Motor neuron (in vitro differentiated cells): Measurements from ENCODE around the gene REEP3. TPM values are rescaled to one million over a fixed set of nuclear protein-coding genes. Genes with fewer than 3 reads are reported as not detected.

Experiments used
- ATAC-seq, 8 experiments: fragments of 200-7000 bp; cut with Tn5 transposase; replicated peaks in 6 of 8; 2 replicates each; pipeline ENCODE4 v1.8.0; 2021; ENCODE audit warnings: mild to moderate bottlenecking in 8 of 8, moderate library complexity in 8 of 8
- H3K27ac ChIP-seq, 2 donors: fragments of 250-450 bp; sonication (Bioruptor Pico); 2 replicates each; pipeline ENCODE4 v1.9.0; 2021; ENCODE audit warnings: antibody characterized with exemption in 2 of 2, mild to moderate bottlenecking in 2 of 2, moderate library complexity in 1 of 2
- H3K4me1 ChIP-seq, 2 donors: fragments of 250-450 bp; sonication (Bioruptor Pico); replicated peaks in 1 of 2; 2 replicates each; pipeline ENCODE4 v1.6.1; 2021; ENCODE audit warnings: antibody characterized with exemption in 2 of 2, mild to moderate bottlenecking in 2 of 2, moderate library complexity in 1 of 2
- H3K4me3 ChIP-seq, 5 donors: fragments of 250-450 bp; sonication (Bioruptor Pico); 2 replicates each; pipeline ENCODE4 v1.9.0; 2021; ENCODE audit warnings: antibody characterized with exemption in 5 of 5, mild to moderate bottlenecking in 5 of 5, moderate library complexity in 4 of 5
- WGBS, 10 experiments: fragments of 450-650 bp; shearing (Covaris generic); methylation state at CpG; one replicate each; pipeline ENCODE4 v1.0.0; 2022; 5-methylcytosine and 5-hydroxymethylcytosine counted together
- in situ Hi-C, 9 experiments: fragments of 400-800 bp; cut with MboI; loops; one replicate each; pipeline ENCODE4 v1.15.0; 2021; ENCODE audit warnings: low sequenced_read_pairs in 9 of 9, low pct_unique_long_range_greater_than_20kb in 2 of 9; ENCODE audit not compliant: unreplicated experiment in 9 of 9
- total RNA-seq, 8 experiments: library from RNA; unstranded; fragments of 300-600 nt; gene quantifications; 2 replicates each; pipeline versions ENCODE4 v1.2.3 to v1.2.4, GENCODE V29; 2022

Gene REEP3
- total RNA-seq, 8 experiments from 2014 or later: 12.3 to 33.7 (median 19.9) TPM

DNA sequence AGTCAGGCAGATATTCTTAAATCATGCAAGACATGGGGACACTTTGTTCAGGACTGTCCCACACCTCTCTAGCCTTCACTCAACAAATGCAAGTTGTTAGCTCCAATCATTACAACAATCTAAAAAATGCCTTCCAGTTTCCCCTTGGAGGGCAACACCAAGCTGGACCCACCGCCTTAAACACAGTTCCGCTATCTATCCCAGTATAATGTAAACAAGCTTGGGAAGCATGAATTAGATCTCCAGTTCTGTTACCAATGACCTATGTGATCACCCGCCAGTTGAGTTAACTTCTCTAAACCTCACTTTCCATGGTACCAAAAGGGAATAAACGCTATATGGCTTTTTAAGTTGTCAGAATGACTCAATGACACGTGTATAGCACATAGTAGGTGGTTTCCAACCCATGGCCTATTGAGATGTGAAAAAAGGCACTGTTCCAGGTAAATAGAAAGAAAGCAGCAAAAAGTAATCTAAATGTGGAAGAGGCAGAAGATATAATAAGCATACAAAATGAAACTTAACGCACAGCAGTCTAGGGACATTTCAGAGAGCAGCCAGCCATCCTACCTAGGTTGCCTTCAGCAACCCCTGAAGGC, 2.4 kb upstream of the REEP3 start:
- no peak overlapping the region for H3K4me3 ChIP-seq
- 73 to 100% (median 100%) methylated on average over 1 to 6 of the region's 6 CpGs; no CpG with 5 or more reads in 1 of the 10 experiments for WGBS, 10 experiments

DNA sequence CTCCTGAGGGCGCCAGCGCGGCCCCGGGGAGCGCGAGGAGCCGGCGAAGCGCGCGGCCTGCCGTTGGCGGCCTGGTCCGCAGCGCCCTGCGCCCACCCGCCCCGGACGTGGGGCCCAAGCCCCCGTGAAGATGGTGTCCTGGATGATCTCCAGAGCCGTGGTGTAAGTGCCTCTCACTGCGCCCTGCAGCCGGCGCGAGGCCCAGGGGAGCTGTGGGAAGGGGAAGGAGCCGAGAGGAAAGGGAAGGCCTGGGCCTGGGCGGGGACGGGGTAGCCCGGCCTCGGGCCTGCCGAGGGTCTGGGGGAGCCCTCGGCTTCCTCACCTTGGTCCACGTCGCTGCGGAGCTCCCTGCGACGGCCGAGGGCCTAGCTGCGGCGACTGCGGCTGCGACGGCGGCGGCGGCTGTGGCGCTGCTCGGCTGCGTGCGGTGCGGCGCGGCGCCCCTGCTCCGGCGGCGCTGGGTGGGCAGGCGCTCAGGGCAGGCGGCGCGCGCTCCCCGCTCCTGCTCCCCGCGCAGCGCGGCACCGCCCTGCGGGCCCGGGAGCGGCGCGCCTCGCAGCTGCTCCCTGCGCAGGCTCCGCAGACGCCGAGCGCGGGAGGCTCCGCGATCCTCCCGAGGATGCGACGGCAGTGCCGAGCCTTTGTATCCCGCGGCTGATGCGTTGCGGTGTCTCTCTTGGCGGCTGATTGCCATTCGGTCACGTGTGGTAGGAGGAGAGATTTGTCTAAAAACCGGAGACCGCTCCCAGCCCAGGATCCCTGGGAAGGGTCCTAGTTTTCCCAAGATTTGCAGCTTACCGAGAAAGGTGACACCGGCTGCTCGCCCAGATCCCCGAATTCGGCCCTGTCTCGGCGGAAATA, 445 bp downstream of the REEP3 start:
- Histone ChIP-seq H3K27ac (peak overlapping the region; percentile 97 to 99), H3K4me1 (peaks cover 12 to 22% of the 10 kb centered on the region in 2 donors), H3K4me3 (peak overlapping the region; percentile 77 to 96 (median 92))
- 0 to 8% (median 0%) methylated on average over 1 to 8 of the region's 102 CpGs; no CpG with 5 or more reads in 4 of the 10 experiments for WGBS, 10 experiments
- ATAC-seq: peak; percentile 73 to 87 (median 80)
- in situ Hi-C loops: no loop called here

More for the DNA sequence above, 2.4 kb upstream of the REEP3 start:
- H3K4me1 ChIP-seq: peaks cover 12 to 20% of the 10 kb centered on the region in 2 donors
- in situ Hi-C loops: no loop called here
- ATAC-seq: no peak
- H3K27ac ChIP-seq: no peak overlapping the region

DNA sequence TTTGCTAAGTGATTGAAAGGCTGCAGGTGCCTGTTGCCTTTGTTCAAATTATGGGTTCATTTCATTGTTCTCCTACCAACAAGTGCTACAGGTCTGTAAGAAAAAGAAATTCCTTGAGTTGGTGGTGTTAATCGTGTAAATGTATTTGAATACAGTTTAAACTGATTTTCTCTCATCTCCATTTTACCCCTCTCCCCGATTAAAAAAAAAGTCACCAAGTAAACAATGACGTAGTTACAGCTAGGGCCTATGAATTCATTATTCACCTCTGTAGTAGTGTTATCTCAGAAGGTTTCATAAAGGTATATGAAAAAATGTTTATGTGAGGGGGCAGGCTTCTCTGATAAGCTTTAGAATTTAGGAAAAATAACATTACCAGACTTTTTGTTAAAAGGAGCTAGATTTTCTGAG, 1.1 kb downstream of the REEP3 start:
- in situ Hi-C loops: no loop called here
- ATAC-seq: no peak
- Histone ChIP-seq H3K4me1 (peaks cover 12 to 22% of the 10 kb centered on the region in 2 donors), H3K27ac (peak overlapping the region; percentile 97 to 99), H3K4me3 (peak overlapping the region; percentile 77 to 96 (median 92))
- 0 to 10% (median 0%) methylated on average over 1 to 3 of the region's 3 CpGs for WGBS, 10 experiments

DNA sequence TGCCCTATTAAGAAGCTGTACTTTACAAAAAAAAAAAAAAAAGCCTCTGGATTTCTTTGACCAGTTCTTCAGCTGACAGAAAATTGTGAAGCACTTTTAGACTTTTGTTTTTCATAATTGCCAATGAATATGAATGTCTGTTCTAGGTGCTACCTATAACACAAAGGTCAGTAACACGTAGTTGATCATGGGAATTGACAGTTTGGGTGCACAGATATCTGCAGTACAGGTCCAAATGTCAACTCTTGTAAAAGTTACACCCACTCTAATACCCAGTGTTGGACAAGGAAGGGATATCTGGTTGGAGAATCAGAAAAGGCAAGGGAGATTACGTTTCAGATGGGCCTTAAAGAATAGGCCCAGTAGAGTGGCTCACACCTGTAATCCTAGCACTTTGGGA, 1.8 kb downstream of the REEP3 start:
- Histone ChIP-seq H3K4me1 (peaks cover 12 to 22% of the 10 kb centered on the region in 2 donors), H3K27ac (peak overlapping the region; percentile 97 to 99), H3K4me3 (peak overlapping the region; percentile 77 to 96 (median 92))
- no peak for ATAC-seq
- in situ Hi-C loops: no loop called here
- WGBS, 10 experiments: 60 to 93% (median 82%) methylated on average over 1 to 2 of the region's 2 CpGs; no CpG with 5 or more reads in 3 of the 10 experiments

DNA sequence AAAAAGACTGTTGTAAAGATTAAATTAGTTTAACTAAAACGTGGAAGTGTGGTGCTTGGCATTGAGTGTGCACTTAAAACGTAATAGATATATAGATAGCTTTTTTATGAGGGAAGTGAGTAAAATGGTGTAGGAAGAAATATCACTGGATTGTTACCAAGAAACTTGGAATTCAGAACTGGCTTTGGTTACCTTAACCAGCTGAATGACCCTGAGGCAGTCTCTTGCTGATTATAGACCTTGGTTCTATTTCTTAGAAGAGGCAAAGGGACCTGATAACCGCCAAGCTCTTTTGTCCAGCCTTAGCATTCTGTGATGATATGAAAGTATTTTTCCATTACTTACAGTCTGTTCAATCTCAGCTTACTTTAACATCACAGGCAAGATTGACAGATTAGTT, 3.8 kb downstream of the REEP3 start:
- peaks cover 12 to 16% of the 10 kb centered on the region in 2 donors for H3K4me1 ChIP-seq
- 80 to 100% (median 94%) methylated on average over 1 to 3 of the region's 3 CpGs for WGBS, 10 experiments
- H3K27ac ChIP-seq: no peak overlapping the region
- H3K4me3 ChIP-seq: no peak overlapping the region
- in situ Hi-C loops: no loop called here
- ATAC-seq: no peak

DNA sequence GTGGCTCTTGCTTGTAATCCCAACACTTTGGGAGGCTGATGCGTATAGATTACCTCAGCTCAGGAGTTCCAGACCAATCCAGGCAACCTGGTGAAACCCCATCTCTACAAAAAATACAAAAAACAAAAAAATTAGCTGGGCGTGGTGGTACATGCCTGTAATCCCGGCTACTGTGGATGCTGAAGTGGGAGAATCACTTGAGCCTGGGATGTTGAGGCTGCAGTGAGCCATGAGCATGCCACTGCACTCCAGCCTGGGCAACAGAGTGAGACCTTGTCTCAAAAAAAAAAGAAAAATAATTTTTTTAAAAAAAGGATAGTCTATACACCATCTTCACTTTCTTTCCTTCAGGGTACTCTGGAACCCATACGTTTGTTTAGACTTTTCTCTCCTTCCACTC, 6.2 kb downstream of the REEP3 start:
- Histone ChIP-seq H3K27ac (no peak overlapping the region), H3K4me1 (peaks cover 12 to 14% of the 10 kb centered on the region in 2 donors), H3K4me3 (no peak overlapping the region)
- in situ Hi-C loops: no loop called here
- ATAC-seq: no peak
- WGBS, 10 experiments: 94 to 100% (median 100%) methylated on average over 1 to 4 of the region's 4 CpGs

DNA sequence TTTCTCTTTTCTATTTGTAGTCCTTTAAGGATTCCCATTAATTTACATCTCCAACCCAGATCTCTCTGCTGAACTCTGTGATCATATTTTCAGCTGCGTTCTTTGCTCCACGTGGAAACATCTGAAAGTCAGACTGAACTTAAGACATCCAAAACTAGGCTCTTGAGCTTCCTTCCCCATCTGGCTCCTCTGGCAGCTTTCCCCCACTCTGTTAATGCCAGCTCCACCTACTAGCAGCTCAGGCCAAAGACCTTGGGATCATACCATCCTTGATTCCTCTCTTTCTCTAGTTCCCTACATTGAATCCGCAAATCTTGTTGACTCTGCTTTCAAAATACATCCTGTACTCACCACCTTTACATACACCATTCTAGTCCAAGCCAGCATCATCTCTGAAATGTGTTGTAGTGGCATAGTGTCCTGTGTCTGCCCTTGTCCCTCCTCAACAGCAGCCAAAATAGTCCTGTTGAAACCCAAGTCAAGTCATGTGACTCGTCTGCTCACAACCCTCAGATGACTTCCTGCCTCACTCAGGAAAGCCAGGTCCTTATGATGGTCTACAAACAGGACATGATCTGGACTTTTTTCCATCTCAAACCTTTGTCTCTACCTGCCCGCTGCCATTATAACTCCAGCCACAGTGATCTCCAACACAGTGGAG, 7.0 kb downstream of the REEP3 start:
- no peak overlapping the region for H3K27ac ChIP-seq
- H3K4me1 ChIP-seq: peaks cover 6 to 8% of the 10 kb centered on the region in 2 donors
- 67 to 100% (median 94%) methylated on average over 1 to 5 of the region's 5 CpGs for WGBS, 10 experiments
- no peak overlapping the region for H3K4me3 ChIP-seq
- in situ Hi-C loops: no loop called here
- ATAC-seq: no peak

DNA sequence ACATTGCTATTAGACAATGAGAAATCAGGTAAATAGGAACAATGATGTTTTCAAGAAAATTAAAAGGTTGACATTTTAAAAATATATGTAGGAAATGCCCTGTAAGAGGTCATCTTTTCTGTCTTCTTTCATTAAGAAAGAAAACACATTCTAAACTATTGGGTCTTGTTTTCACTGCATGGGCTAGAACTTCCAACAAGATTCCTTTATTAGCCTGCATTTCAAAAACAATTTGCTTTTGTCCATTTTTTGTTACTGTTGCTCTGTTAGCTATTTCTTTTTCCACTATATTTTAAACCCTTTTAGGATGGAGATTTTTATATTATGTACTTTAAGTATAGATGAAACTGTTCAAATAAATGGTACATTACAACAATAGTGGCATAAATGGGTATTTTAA, 9.2 kb downstream of the REEP3 start:
- in situ Hi-C loops: no loop called here
- ATAC-seq: no peak
- H3K4me1 ChIP-seq: no peaks in the 10 kb centered on the region
- H3K4me3 ChIP-seq: no peak overlapping the region
- no peak overlapping the region for H3K27ac ChIP-seq

DNA sequence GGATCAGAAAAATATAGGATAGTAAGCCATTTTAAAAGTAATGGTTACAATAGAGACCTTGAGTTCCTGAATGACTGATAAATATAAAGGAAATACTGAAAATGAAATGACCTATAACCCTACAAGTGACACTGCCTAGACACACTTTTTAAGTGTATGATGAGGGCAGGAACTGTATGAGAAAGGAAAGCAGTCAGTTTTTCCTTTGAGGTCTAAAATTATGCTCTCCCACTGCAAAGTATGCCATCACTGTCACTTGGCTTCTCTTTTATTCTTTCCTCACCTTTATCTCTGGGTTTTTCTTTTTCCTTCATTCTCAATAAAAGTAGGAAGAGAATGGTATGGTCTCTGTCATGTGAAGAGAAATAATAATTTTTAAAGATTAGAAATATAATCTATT, 13.5 kb downstream of the REEP3 start:
- no peak for ATAC-seq
- Histone ChIP-seq H3K27ac (no peak overlapping the region), H3K4me1 (no peaks in the 10 kb centered on the region), H3K4me3 (no peak overlapping the region)
- in situ Hi-C loops: no loop called here

DNA sequence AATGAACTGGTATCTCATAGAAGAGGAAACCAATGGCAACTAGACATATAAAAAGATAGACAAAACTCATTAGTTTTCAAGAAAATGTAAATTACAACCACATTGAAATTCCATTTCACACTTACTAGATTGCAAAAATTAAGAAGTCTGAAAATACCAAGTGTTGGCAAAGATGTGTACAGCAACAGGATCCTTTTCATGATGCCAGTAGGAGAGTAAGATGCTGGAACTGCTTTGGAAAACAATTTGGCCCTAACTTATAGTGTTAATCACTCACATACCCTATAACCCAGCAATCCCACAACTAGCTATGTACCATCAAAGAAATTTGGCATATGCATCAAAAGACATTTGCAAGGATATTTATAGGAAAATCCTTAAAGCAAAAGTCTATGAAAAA, 15.5 kb downstream of the REEP3 start:
- in situ Hi-C loops: no loop called here
- Histone ChIP-seq H3K4me1 (no peaks in the 10 kb centered on the region), H3K27ac (no peak overlapping the region), H3K4me3 (no peak overlapping the region)
- ATAC-seq: no peak

DNA sequence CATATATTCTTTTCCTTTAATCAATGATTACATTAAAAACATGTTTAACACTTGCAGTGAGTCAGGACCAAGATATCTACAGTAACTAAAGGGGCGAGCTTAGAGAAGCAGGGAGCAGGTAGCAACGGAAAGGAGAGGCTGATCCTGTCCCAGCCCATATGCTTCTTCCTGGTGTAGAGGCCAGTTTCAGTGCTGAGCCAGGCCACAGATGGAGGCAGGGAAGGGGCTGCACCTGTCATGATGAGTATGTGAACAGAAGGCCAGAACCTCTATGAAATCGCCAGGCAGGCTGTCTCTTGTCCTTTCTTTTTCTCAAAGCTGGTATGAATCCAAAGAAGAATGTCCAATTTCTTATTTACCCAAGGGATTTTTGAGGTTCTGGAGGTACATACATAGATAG, 16.3 kb downstream of the REEP3 start:
- ATAC-seq: no peak
- Histone ChIP-seq H3K27ac (no peak overlapping the region), H3K4me3 (no peak overlapping the region), H3K4me1 (peaks cover 0 to under 1% of the 10 kb centered on the region in 2 donors)
- 83 to 100% (median 96%) methylated on average over 1 to 3 of the region's 3 CpGs; no CpG with 5 or more reads in 1 of the 10 experiments for WGBS, 10 experiments
- in situ Hi-C loops: no loop called here

DNA sequence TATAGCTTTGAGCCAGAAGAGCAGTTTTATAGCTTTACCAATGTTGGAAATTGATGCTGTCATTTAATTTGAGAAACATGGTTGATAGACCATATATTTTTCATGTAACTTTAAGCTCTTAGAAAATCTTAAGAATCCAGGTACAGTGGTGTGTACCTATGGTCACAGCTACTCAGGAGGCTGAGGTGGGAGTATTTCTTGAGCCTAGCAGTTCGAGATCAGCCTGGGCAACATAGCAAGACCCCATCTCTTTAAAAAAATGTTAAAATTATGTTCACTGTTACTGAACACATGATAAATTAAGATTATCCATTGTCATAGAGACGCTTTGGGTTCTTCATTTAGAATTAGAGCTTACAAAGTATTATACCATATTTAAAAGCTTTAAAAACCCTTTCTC, 18.2 kb downstream of the REEP3 start:
- WGBS, 10 experiments: 77 to 100% (median 98%) methylated on average over 1 to 2 of the region's 2 CpGs; no CpG with 5 or more reads in 2 of the 10 experiments
- H3K4me1 ChIP-seq: peaks cover 0 to 2% of the 10 kb centered on the region in 2 donors
- ATAC-seq: no peak
- no peak overlapping the region for H3K4me3 ChIP-seq
- H3K27ac ChIP-seq: no peak overlapping the region
- in situ Hi-C loops: no loop called here

DNA sequence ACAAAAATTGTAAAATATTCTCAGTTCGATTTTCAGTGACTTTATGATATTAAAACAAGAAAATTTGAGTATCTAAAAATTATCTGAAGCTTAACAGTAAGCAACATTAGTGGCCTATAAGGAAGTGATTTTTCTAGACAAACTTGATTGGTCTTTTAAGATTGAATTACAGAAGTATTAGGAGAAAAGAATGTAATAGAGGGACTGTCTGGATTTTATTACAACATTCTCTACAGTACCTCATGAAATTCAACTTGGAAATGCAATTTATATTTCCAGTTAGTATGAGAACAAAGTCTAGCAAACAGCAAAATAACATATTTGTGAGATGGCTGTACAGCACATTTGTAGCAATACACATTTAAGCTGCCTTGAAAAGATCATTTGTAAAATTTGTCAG, 18.8 kb downstream of the REEP3 start:
- in situ Hi-C loops: no loop called here
- ATAC-seq: no peak
- Histone ChIP-seq H3K4me1 (peaks cover 0 to 2% of the 10 kb centered on the region in 2 donors), H3K4me3 (no peak overlapping the region), H3K27ac (no peak overlapping the region)
- WGBS, 10 experiments: 0 to 82% (median 36%) methylated on average over 1 of the region's 1 CpG; no CpG with 5 or more reads in 1 of the 10 experiments
